WTC11 (cell line): Measurements from ENCODE around the gene SCAI. TPM values are rescaled to one million over a fixed set of nuclear protein-coding genes. Genes with fewer than 3 reads are reported as not detected.

Experiments used
- ATAC-seq: fragments of 200-7000 bp; cut with Tn5 transposase; 2 replicates; pipeline ENCODE4 v1.10.0; 2021; ENCODE audit warnings: mild to moderate bottlenecking, moderate library complexity
- CTCF ChIA-PET: fragments of 300-600 bp; sonication (Branson Sonifier 250); formaldehyde crosslinking; loops from one replicate; lab custom pipeline; 2021; ENCODE audit warnings: antibody characterized with exemption; lab: Charles Lee
- POLR2A ChIA-PET: fragments of 350-600 bp; sonication (Branson Sonifier 250); formaldehyde crosslinking; loops from one replicate; lab custom pipeline; 2021; ENCODE audit warnings: antibody characterized with exemption; lab: Charles Lee
- DNase-seq: peaks from one replicate; pipeline ENCODE4 v3.0.0; 2021; ENCODE audit warnings: low spot score
- H3K27ac Mint-ChIP-seq: 2 replicates; pipeline ENCODE4 v1.8.0; 2021; ENCODE audit warnings: mixed read lengths
- H3K27me3 Mint-ChIP-seq: 2 replicates; pipeline ENCODE4 v1.8.0; 2021; ENCODE audit warnings: low read depth, mild to moderate bottlenecking, moderate library complexity, mixed read lengths
- H3K36me3 Mint-ChIP-seq: 2 replicates; pipeline ENCODE4 v1.8.0; 2021; ENCODE audit warnings: mixed read lengths
- H3K4me1 Mint-ChIP-seq: 2 replicates; pipeline ENCODE4 v1.8.0; 2022; ENCODE audit warnings: mixed read lengths
- H3K4me3 Mint-ChIP-seq: 2 replicates; pipeline ENCODE4 v1.8.0; 2021; ENCODE audit warnings: mild to moderate bottlenecking, moderate library complexity, mixed read lengths
- H3K9me3 Mint-ChIP-seq: 2 replicates; pipeline ENCODE4 v1.8.0; 2021; ENCODE audit warnings: mixed read lengths
- AR ChIP-seq: fragments of 250-450 bp; sonication (Bioruptor Pico); IDR thresholded peaks from 2 replicates; pipeline ENCODE4 v1.9.0; 2021; ENCODE audit warnings: mild to moderate bottlenecking
- CREB1 ChIP-seq: sonication (generic); formaldehyde crosslinking; IDR thresholded peaks from 2 replicates; pipeline ENCODE4 v1.8.0; 2023; ENCODE audit warnings: mild to moderate bottlenecking, missing genetic modification reagents
- CREM ChIP-seq: sonication (generic); formaldehyde crosslinking; IDR thresholded peaks from 2 replicates; pipeline ENCODE4 v1.8.1; 2022; ENCODE audit warnings: mild to moderate bottlenecking, missing genetic modification reagents, moderate library complexity
- CTCF ChIP-seq: fragments of 200-600 bp; IDR thresholded peaks from 2 replicates; pipeline ENCODE4 v1.8.0; 2022; ENCODE audit warnings: antibody characterized with exemption
- FOXK1 ChIP-seq: sonication (generic); formaldehyde crosslinking; IDR thresholded peaks from 2 replicates; pipeline ENCODE4 v1.8.0; 2022; ENCODE audit warnings: mild to moderate bottlenecking, moderate library complexity, missing genetic modification reagents
- FOXP1 ChIP-seq: sonication (generic); formaldehyde crosslinking; IDR thresholded peaks from 2 replicates; pipeline ENCODE4 v1.8.0; 2022; ENCODE audit warnings: missing genetic modification reagents, mild to moderate bottlenecking, moderate library complexity, borderline replicate concordance
- FOXP4 ChIP-seq: sonication (generic); formaldehyde crosslinking; IDR thresholded peaks from 2 replicates; pipeline ENCODE4 v1.8.0; 2022; ENCODE audit warnings: mild to moderate bottlenecking, missing genetic modification reagents
- GRHL2 ChIP-seq: fragments of 250-450 bp; sonication (Bioruptor Pico); IDR thresholded peaks from 2 replicates; pipeline ENCODE4 v1.8.0; 2022; ENCODE audit warnings: mild to moderate bottlenecking, moderate library complexity; ENCODE audit not compliant: insufficient replicate concordance, severe bottlenecking
- KAT7 ChIP-seq: sonication (generic); formaldehyde crosslinking; IDR thresholded peaks from 2 replicates; pipeline ENCODE4 v1.8.1; 2023; ENCODE audit warnings: missing genetic modification reagents, mild to moderate bottlenecking, borderline replicate concordance
- NR2C2 ChIP-seq: sonication (generic); formaldehyde crosslinking; IDR thresholded peaks from 2 replicates; pipeline ENCODE4 v1.8.0; 2022; ENCODE audit warnings: mild to moderate bottlenecking, missing genetic modification reagents
- OVOL2 ChIP-seq: fragments of 250-450 bp; sonication (Bioruptor Pico); IDR thresholded peaks from 2 replicates; pipeline ENCODE4 v1.9.0; 2021; ENCODE audit warnings: mild to moderate bottlenecking, borderline replicate concordance
- PRDM15 ChIP-seq: sonication (generic); formaldehyde crosslinking; IDR thresholded peaks from 2 replicates; pipeline ENCODE4 v1.8.0; 2022; ENCODE audit warnings: missing genetic modification reagents
- PRRX2 ChIP-seq: fragments of 250-450 bp; sonication (Bioruptor Pico); IDR thresholded peaks from 2 replicates; pipeline ENCODE4 v1.8.0; 2021; ENCODE audit warnings: mild to moderate bottlenecking
- ZNF425 ChIP-seq: fragments of 250-450 bp; sonication (Bioruptor Pico); conservative IDR thresholded peaks from 2 replicates; pipeline ENCODE4 v1.9.0; 2021; ENCODE audit warnings: mild to moderate bottlenecking
- ZNF532 ChIP-seq: fragments of 250-450 bp; sonication (Bioruptor Pico); IDR thresholded peaks from 2 replicates; pipeline ENCODE4 v1.9.0; 2021; ENCODE audit warnings: mild to moderate bottlenecking, borderline replicate concordance
- ZSCAN18 ChIP-seq: fragments of 250-450 bp; sonication (Bioruptor Pico); IDR thresholded peaks from 2 replicates; pipeline ENCODE4 v2.1.2; 2022; ENCODE audit warnings: mild to moderate bottlenecking, moderate library complexity
- total RNA-seq: library from RNA; stranded (reverse); gene quantifications from 3 replicates; pipeline ENCODE4 v1.2.3, GENCODE V29; 2021

The SCAI gene
- total RNA-seq, 1 experiment from 2014 or later: 20.4 TPM

GRCh38 chr9:124949387-124949786 lies 193.9 kb downstream of the SCAI start:
- no peak for TF ChIP-seq ZNF425
- TF ChIP-seq CREM (CRISPR knock-in tag): no peak
- no peak for TF ChIP-seq ZSCAN18 (CRISPR knock-in tag)
- TF ChIP-seq CTCF: no peak
- no peak for TF ChIP-seq GRHL2 (CRISPR knock-in tag)
- no peak for TF ChIP-seq PRDM15 (CRISPR knock-in tag)
- TF ChIP-seq PRRX2: no peak
- TF ChIP-seq NR2C2: no peak
- no peak for TF ChIP-seq KAT7 (CRISPR knock-in tag)
- no peak for TF ChIP-seq ZNF532 (CRISPR knock-in tag)
- TF ChIP-seq OVOL2 (CRISPR knock-in tag): no peak
- no peak for TF ChIP-seq FOXP1 (CRISPR knock-in tag)
- no peak for TF ChIP-seq CREB1 (CRISPR knock-in tag)
- TF ChIP-seq FOXK1 (CRISPR knock-in tag): no peak
- no peak for TF ChIP-seq FOXP4 (CRISPR knock-in tag)
- TF ChIP-seq AR (CRISPR knock-in tag): no peak
- no peak overlapping the region for H3K27ac Mint-ChIP-seq
- no peaks in the 10 kb centered on the region for H3K9me3 Mint-ChIP-seq
- DNase-seq: no peak
- no peak for ATAC-seq
- ChIA-PET POLR2A (interaction anchor here (0.6 kb wide), 2 partner anchors 88 to 93 kb away, joined by 3 to 4 read pairs; no protein-coding TSS in a partner anchor), CTCF (no interaction called here)
- no peaks in the 10 kb centered on the region for H3K4me1 Mint-ChIP-seq
- peaks cover 7% of the 10 kb centered on the region for H3K36me3 Mint-ChIP-seq
- no peaks in the 10 kb centered on the region for H3K27me3 Mint-ChIP-seq
- H3K4me3 Mint-ChIP-seq: no peak overlapping the region
